HepG2 (cell line): ENCODE measurements around the gene KCNK10.

Source experiments
- EP300 ChIP-seq, 3 experiments: sonication (generic) in 1 of 3; formaldehyde crosslinking in 1 of 3; IDR thresholded peaks; 2 replicates each; pipeline versions ENCODE4 v1.5.1 to v1.6.1; 2011 to 2020; ENCODE audit warnings: low read depth in 2 of 3, low read length in 2 of 3, borderline replicate concordance in 1 of 3, improper control_type of control experiment in 1 of 3, mild to moderate bottlenecking in 1 of 3, missing genetic modification reagents in 1 of 3, moderate library complexity in 1 of 3
- EZH2 ChIP-seq: conservative IDR thresholded peaks from 2 replicates; pipeline ENCODE4 v1.6.1; 2012; ENCODE audit warnings: mild to moderate bottlenecking, low read depth, low read length, moderate library complexity
- PBX3 ChIP-seq: sonication (generic); formaldehyde crosslinking; IDR thresholded peaks from 2 replicates; pipeline ENCODE4 v1.8.1; 2023; ENCODE audit warnings: missing genetic modification reagents, inconsistent platforms, borderline replicate concordance
- REST ChIP-seq, 2 experiments: IDR thresholded peaks; 2 replicates each; pipeline ENCODE4 v1.6.1; 2011 to 2012; ENCODE audit warnings: low read length in 2 of 2, borderline replicate concordance in 1 of 2, low read depth in 1 of 2, mild to moderate bottlenecking in 1 of 2, moderate library complexity in 1 of 2
- SNRNP70 ChIP-seq: fragments of 200-400 bp; formaldehyde crosslinking; IDR thresholded peaks from 2 replicates; pipeline ENCODE4 v1.6.1; 2017; ENCODE audit warnings: mild to moderate bottlenecking, low read depth, low read length, moderate library complexity
- SP2 ChIP-seq: sonication (generic); formaldehyde crosslinking; IDR thresholded peaks from 2 replicates; pipeline ENCODE4 v1.5.1; 2020; ENCODE audit warnings: mild to moderate bottlenecking, missing genetic modification reagents
- ZNF17 ChIP-seq: sonication (generic); formaldehyde crosslinking; IDR thresholded peaks from 2 replicates; pipeline ENCODE4 v1.5.0; 2020; ENCODE audit warnings: mild to moderate bottlenecking, missing genetic modification reagents
- ZNF576 ChIP-seq: sonication (generic); formaldehyde crosslinking; IDR thresholded peaks from 2 replicates; pipeline ENCODE4 v1.4.0; 2020; ENCODE audit warnings: mild to moderate bottlenecking, missing genetic modification reagents

GRCh38 chr14:88243946-88244345, 79.1 kb downstream of the KCNK10 start:
- TF ChIP-seq ZNF17 (CRISPR knock-in tag) (no peak), EZH2 (no peak), EP300 (IDR thresholded peaks at IDR 0.05; ENCODE audit: low read depth in 2 of 2, low read length in 2 of 2) (no peak), EP300 (CRISPR knock-in tag; IDR thresholded peaks at IDR 0.05; ENCODE audit: borderline replicate concordance) (no peak), REST (IDR thresholded peaks at IDR 0.05; ENCODE audit: borderline replicate concordance in 1 of 2, low read depth in 1 of 2, low read length in 2 of 2) (no peak), PBX3 (CRISPR knock-in tag) (no peak), SNRNP70 (no peak), SP2 (CRISPR knock-in tag) (no peak), ZNF576 (CRISPR knock-in tag) (no peak)
